Measurements from ENCODE around the gene TTC27.
"Not testable (repeated sequence)": the region's sequence is repeated elsewhere in the genome, so short reads cannot be mapped to it uniquely, and the experiment has no call there.

Gene TTC27

GRCh38 chr2:32862269-32863055 is 234.6 kb downstream of the TTC27 start:
- no peaks in the 10 kb centered on the region for H3K9me3 Mint-ChIP-seq
- H3K4me3 Mint-ChIP-seq = no peak overlapping the region
- no peaks in the 10 kb centered on the region for H3K4me1 Mint-ChIP-seq
- ATAC-seq (replicated peaks; ENCODE audit: extremely low read depth, poor library complexity, severe bottlenecking) (peak; percentile 71), DNase-seq (ENCODE audit: low spot score in 2 of 2) (no peak)
- H3K36me3 Mint-ChIP-seq (ENCODE audit: insufficient read depth) = peaks cover 4% of the 10 kb centered on the region
- no peaks in the 10 kb centered on the region for H3K27me3 Mint-ChIP-seq
- H3K27ac Mint-ChIP-seq (ENCODE audit: low read depth) = no peak overlapping the region

DNA sequence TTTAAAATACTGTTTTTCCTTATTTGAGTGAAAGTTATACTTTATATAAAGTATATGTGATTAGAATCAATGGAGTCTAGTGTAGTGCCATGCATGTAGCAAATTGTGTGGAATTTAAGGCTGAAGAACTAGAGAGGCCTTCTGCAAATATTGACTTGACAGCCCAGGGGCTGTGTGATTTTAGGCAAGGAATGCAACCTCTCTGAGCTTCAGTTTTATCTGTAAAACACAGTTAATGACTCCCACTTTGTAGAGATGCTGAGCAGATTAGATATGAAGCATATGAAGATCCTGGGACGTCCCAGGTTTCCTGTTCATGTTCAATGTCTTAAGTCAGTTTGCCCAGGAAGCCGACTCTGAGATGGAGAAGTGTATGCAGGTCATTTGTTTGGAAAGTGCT is 235.5 kb downstream of the TTC27 start:
- no peak overlapping the region for H3K4me3 Mint-ChIP-seq
- no peaks in the 10 kb centered on the region for H3K27me3 Mint-ChIP-seq
- no peaks in the 10 kb centered on the region for H3K4me1 Mint-ChIP-seq
- ATAC-seq (replicated peaks; ENCODE audit: extremely low read depth, poor library complexity, severe bottlenecking) = no peak
- DNase-seq (ENCODE audit: low spot score in 2 of 2) = no peak
- H3K27ac Mint-ChIP-seq (ENCODE audit: low read depth) = no peak overlapping the region
- no peaks in the 10 kb centered on the region for H3K9me3 Mint-ChIP-seq
- no peaks in the 10 kb centered on the region for H3K36me3 Mint-ChIP-seq (ENCODE audit: insufficient read depth)

- H3K9me3 Mint-ChIP-seq = no peaks in the 10 kb centered on the region
- no peaks in the 10 kb centered on the region for H3K36me3 Mint-ChIP-seq (ENCODE audit: insufficient read depth)
- DNase-seq (ENCODE audit: low spot score in 2 of 2) (no peak), ATAC-seq (replicated peaks; ENCODE audit: extremely low read depth, poor library complexity, severe bottlenecking) (no peak)
- H3K27me3 Mint-ChIP-seq = no peaks in the 10 kb centered on the region
- no peak overlapping the region for H3K27ac Mint-ChIP-seq (ENCODE audit: low read depth)
- no peak overlapping the region for H3K4me3 Mint-ChIP-seq
- no peaks in the 10 kb centered on the region for H3K4me1 Mint-ChIP-seq
Measured at GRCh38 chr2:32863803-32864202, 236.0 kb downstream of the TTC27 start.

- no peaks in the 10 kb centered on the region for H3K36me3 Mint-ChIP-seq (ENCODE audit: insufficient read depth)
- H3K4me1 Mint-ChIP-seq = no peaks in the 10 kb centered on the region
- H3K27me3 Mint-ChIP-seq = no peaks in the 10 kb centered on the region
- ATAC-seq (replicated peaks; ENCODE audit: extremely low read depth, poor library complexity, severe bottlenecking) = no peak
- H3K4me3 Mint-ChIP-seq = no peak overlapping the region
- no peaks in the 10 kb centered on the region for H3K9me3 Mint-ChIP-seq
- no peak overlapping the region for H3K27ac Mint-ChIP-seq (ENCODE audit: low read depth)
- DNase-seq (ENCODE audit: low spot score in 2 of 2) = no peak
Measured at GRCh38 chr2:32864334-32865111, 236.7 kb downstream of the TTC27 start.

DNA sequence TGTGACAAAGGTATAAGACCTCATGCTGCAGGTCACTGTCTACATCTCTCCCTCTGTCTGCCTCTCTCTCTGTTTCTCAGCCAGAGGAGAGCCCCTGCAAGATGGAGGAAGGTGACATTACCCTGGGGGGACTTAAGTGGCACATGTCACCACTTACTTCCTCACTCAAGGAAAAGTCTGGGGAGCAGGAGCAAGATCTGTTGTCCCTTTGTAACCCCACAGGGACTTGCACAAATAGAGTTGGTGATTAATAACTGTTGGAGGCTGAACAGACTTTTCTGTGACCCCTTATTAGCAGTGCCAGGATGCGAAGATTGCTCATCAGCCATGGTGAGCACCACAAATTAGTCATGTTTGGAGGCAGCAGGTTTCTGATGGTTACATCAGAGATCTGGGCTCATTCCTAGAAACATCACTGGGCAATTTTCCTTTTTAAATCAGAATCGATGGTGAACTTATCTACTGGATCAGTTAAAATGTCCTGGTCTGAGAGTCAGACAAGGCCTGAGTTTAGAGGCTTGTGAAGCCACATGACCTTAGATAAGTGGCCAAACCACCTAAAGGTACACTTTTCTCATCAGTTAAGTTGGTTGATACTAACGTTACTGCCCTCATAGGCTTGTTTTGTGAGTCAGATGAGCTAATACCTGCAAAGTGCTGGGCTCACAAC is 237.7 kb downstream of the TTC27 start:
- DNase-seq (ENCODE audit: low spot score in 2 of 2) (no peak), ATAC-seq (replicated peaks; ENCODE audit: extremely low read depth, poor library complexity, severe bottlenecking) (no peak)
- Mint-ChIP-seq H3K9me3 (no peaks in the 10 kb centered on the region), H3K36me3 (ENCODE audit: insufficient read depth) (no peaks in the 10 kb centered on the region), H3K27me3 (no peaks in the 10 kb centered on the region), H3K4me1 (no peaks in the 10 kb centered on the region), H3K27ac (ENCODE audit: low read depth) (no peak overlapping the region), H3K4me3 (no peak overlapping the region)

GRCh38 chr2:32866462-32866861 is 238.6 kb downstream of the TTC27 start:
- H3K4me3 Mint-ChIP-seq; H3K36me3 Mint-ChIP-seq (ENCODE audit: insufficient read depth); H3K4me1 Mint-ChIP-seq; H3K27ac Mint-ChIP-seq (ENCODE audit: low read depth); ATAC-seq (replicated peaks; ENCODE audit: extremely low read depth, poor library complexity, severe bottlenecking); H3K9me3 Mint-ChIP-seq; DNase-seq (ENCODE audit: low spot score in 2 of 2); H3K27me3 Mint-ChIP-seq: not testable (repeated sequence)

Data from central memory CD8-positive, alpha-beta T cell (primary cell).